GM12878 (cell line): ENCODE data around the gene SH2B2.

Source experiments
- BACH1 ChIP-seq: fragments of 450-650 bp; IDR thresholded peaks from 2 replicates; pipeline ENCODE4 v1.6.1; 2017; ENCODE audit warnings: mild to moderate bottlenecking, borderline replicate concordance
- EP300 ChIP-seq, 2 experiments: fragments of 150-350 bp in 1 of 2; IDR thresholded peaks; 2 replicates each; pipeline ENCODE4 v1.6.1; 2011 to 2012; ENCODE audit warnings: low read depth in 2 of 2, low read length in 2 of 2, borderline replicate concordance in 1 of 2, improper control_type of control experiment in 1 of 2, inconsistent platforms in 1 of 2; ENCODE audit not compliant: control insufficient read depth in 1 of 2
- FOXM1 ChIP-seq: IDR thresholded peaks from 2 replicates; pipeline ENCODE4 v1.6.1; 2012; ENCODE audit warnings: low read depth, mild to moderate bottlenecking, inconsistent platforms, low read length, moderate library complexity
- HDAC2 ChIP-seq: fragments of 200-600 bp; sonication (generic); IDR thresholded peaks from 2 replicates; pipeline ENCODE4 v1.6.1; 2017
- JUND ChIP-seq: IDR thresholded peaks from 2 replicates; pipeline ENCODE4 v1.6.1; 2012; ENCODE audit warnings: low read depth, mild to moderate bottlenecking, low read length, improper control_type of control experiment, moderate library complexity
- PML ChIP-seq: IDR thresholded peaks from 2 replicates; pipeline ENCODE4 v1.6.1; 2012; ENCODE audit warnings: low read length, inconsistent platforms
- SREBF2 ChIP-seq: IDR thresholded peaks from 2 replicates; pipeline ENCODE4 v1.6.1; 2012; ENCODE audit warnings: mild to moderate bottlenecking, low read length
- TAF1 ChIP-seq: IDR thresholded peaks from 2 replicates; pipeline ENCODE4 v1.6.1; 2011; ENCODE audit warnings: mild to moderate bottlenecking, low read depth, low read length, borderline replicate concordance
- ZNF384 ChIP-seq: IDR thresholded peaks from 2 replicates; pipeline ENCODE4 v1.6.1; 2012; ENCODE audit warnings: low read depth, mild to moderate bottlenecking, low read length, improper control_type of control experiment, borderline replicate concordance
- TF ChIP-seq, protein P1 (sequence below), 3 experiments: IDR thresholded peaks in 2 of 3; conservative IDR thresholded peaks in 1 of 3; 2 replicates each; pipeline ENCODE4 v1.5.1; 2011; ENCODE audit warnings: low read depth in 3 of 3, low read length in 3 of 3, mild to moderate bottlenecking in 3 of 3, control low read depth in 2 of 3, moderate library complexity in 2 of 3, inconsistent platforms in 1 of 3, mixed read lengths in 1 of 3; ENCODE audit not compliant: control insufficient read depth in 2 of 3, insufficient read depth in 1 of 3; ENCODE audit errors: extremely low read depth in 1 of 3
- TF ChIP-seq, protein P2 (sequence below): fragments of 450-650 bp; IDR thresholded peaks from 2 replicates; pipeline ENCODE4 v1.6.1; 2016; ENCODE audit warnings: mild to moderate bottlenecking
- TF ChIP-seq, protein P3 (sequence below): fragments of 450-650 bp; IDR thresholded peaks from 2 replicates; pipeline ENCODE4 v1.6.1; 2017; ENCODE audit warnings: mild to moderate bottlenecking, low read depth, inconsistent platforms; ENCODE audit not compliant: poor library complexity, severe bottlenecking
- TF ChIP-seq, protein P4 (sequence below): fragments of 450-650 bp; formaldehyde crosslinking; IDR thresholded peaks from 2 replicates; pipeline ENCODE4 v1.4.0; 2020; ENCODE audit warnings: mild to moderate bottlenecking, moderate library complexity

DNA sequence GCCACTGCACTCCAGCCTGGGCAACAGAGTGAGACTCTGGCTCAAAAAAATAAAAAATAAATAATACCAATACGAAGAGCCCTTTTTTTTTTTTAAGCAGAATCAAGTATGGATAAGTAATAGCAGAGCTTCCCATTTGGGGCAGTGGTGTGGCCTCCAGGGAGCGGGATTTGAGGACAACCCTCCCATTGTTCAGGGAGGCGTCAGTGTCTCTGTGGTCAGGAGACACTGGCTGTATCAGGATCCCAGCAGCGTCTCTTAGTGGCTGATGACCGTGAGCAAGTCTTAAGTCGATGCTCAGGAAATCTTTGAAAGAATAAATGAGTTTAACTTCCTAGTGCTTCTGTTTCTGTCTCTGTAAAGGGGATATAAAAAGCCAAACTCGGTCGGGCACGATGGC, 25.2 kb upstream of the SH2B2 start:
- TF ChIP-seq, protein P1, sequence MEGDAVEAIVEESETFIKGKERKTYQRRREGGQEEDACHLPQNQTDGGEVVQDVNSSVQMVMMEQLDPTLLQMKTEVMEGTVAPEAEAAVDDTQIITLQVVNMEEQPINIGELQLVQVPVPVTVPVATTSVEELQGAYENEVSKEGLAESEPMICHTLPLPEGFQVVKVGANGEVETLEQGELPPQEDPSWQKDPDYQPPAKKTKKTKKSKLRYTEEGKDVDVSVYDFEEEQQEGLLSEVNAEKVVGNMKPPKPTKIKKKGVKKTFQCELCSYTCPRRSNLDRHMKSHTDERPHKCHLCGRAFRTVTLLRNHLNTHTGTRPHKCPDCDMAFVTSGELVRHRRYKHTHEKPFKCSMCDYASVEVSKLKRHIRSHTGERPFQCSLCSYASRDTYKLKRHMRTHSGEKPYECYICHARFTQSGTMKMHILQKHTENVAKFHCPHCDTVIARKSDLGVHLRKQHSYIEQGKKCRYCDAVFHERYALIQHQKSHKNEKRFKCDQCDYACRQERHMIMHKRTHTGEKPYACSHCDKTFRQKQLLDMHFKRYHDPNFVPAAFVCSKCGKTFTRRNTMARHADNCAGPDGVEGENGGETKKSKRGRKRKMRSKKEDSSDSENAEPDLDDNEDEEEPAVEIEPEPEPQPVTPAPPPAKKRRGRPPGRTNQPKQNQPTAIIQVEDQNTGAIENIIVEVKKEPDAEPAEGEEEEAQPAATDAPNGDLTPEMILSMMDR (IDR thresholded peaks at IDR 0.05 in 2 of 3, conservative IDR thresholded peaks at IDR 0.05 in 1 of 3; ENCODE audit: control insufficient read depth in 2 of 3, extremely low read depth in 1 of 3, insufficient read depth in 1 of 3, low read depth in 3 of 3, low read length in 3 of 3) = no peak
- TF ChIP-seq, protein P2, sequence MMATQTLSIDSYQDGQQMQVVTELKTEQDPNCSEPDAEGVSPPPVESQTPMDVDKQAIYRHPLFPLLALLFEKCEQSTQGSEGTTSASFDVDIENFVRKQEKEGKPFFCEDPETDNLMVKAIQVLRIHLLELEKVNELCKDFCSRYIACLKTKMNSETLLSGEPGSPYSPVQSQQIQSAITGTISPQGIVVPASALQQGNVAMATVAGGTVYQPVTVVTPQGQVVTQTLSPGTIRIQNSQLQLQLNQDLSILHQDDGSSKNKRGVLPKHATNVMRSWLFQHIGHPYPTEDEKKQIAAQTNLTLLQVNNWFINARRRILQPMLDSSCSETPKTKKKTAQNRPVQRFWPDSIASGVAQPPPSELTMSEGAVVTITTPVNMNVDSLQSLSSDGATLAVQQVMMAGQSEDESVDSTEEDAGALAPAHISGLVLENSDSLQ = no peak
- TF ChIP-seq EP300 (IDR thresholded peaks at IDR 0.05; ENCODE audit: borderline replicate concordance in 1 of 2, control insufficient read depth in 1 of 2, low read depth in 2 of 2, low read length in 2 of 2) (no peak), ZNF384 (no peak), FOXM1 (no peak), HDAC2 (no peak), PML (no peak), SREBF2 (no peak), JUND (no peak), TAF1 (no peak), BACH1 (no peak)
- TF ChIP-seq, protein P3, sequence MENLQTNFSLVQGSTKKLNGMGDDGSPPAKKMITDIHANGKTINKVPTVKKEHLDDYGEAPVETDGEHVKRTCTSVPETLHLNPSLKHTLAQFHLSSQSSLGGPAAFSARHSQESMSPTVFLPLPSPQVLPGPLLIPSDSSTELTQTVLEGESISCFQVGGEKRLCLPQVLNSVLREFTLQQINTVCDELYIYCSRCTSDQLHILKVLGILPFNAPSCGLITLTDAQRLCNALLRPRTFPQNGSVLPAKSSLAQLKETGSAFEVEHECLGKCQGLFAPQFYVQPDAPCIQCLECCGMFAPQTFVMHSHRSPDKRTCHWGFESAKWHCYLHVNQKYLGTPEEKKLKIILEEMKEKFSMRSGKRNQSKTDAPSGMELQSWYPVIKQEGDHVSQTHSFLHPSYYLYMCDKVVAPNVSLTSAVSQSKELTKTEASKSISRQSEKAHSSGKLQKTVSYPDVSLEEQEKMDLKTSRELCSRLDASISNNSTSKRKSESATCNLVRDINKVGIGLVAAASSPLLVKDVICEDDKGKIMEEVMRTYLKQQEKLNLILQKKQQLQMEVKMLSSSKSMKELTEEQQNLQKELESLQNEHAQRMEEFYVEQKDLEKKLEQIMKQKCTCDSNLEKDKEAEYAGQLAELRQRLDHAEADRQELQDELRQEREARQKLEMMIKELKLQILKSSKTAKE = no peak
- TF ChIP-seq, protein P4, sequence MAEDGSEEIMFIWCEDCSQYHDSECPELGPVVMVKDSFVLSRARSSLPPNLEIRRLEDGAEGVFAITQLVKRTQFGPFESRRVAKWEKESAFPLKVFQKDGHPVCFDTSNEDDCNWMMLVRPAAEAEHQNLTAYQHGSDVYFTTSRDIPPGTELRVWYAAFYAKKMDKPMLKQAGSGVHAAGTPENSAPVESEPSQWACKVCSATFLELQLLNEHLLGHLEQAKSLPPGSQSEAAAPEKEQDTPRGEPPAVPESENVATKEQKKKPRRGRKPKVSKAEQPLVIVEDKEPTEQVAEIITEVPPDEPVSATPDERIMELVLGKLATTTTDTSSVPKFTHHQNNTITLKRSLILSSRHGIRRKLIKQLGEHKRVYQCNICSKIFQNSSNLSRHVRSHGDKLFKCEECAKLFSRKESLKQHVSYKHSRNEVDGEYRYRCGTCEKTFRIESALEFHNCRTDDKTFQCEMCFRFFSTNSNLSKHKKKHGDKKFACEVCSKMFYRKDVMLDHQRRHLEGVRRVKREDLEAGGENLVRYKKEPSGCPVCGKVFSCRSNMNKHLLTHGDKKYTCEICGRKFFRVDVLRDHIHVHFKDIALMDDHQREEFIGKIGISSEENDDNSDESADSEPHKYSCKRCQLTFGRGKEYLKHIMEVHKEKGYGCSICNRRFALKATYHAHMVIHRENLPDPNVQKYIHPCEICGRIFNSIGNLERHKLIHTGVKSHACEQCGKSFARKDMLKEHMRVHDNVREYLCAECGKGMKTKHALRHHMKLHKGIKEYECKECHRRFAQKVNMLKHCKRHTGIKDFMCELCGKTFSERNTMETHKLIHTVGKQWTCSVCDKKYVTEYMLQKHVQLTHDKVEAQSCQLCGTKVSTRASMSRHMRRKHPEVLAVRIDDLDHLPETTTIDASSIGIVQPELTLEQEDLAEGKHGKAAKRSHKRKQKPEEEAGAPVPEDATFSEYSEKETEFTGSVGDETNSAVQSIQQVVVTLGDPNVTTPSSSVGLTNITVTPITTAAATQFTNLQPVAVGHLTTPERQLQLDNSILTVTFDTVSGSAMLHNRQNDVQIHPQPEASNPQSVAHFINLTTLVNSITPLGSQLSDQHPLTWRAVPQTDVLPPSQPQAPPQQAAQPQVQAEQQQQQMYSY = no peak
